NCI-H2227 (cell line): ENCODE measurements around the gene MBD4.

ENCODE experiments used
- DNase-seq: peaks from one replicate; lab custom pipeline; 2025; ENCODE audit not compliant: unreplicated experiment; lab: John Stamatoyannopoulos, UW

The MBD4 gene

GRCh38 chr3:129463716-129464115 lies 24.0 kb upstream of the MBD4 start:
- DNase-seq, result no peak

GRCh38 chr3:129463094-129463493 lies 23.3 kb upstream of the MBD4 start:
- DNase-seq, result no peak

GRCh38 chr3:129462361-129462968 lies 22.7 kb upstream of the MBD4 start:
- DNase-seq, result no peak

GRCh38 chr3:129461461-129462146 lies 21.9 kb upstream of the MBD4 start:
- DNase-seq, result no peak

GRCh38 chr3:129461022-129461421 lies 21.3 kb upstream of the MBD4 start:
- DNase-seq, result no peak

- no peak for DNase-seq
These were observed 20.8 kb upstream of the MBD4 start for GRCh38 chr3:129460572-129460971.

GRCh38 chr3:129460155-129460554 lies 20.4 kb upstream of the MBD4 start:
- no peak for DNase-seq

- no peak for DNase-seq
These were observed 14.0 kb upstream of the MBD4 start for GRCh38 chr3:129453732-129454131.

GRCh38 chr3:129449279-129450115 lies 9.7 kb upstream of the MBD4 start:
- no peak for DNase-seq

- DNase-seq, result no peak
These were observed 8.6 kb upstream of the MBD4 start for GRCh38 chr3:129448186-129448895.

- no peak for DNase-seq
These were observed 7.2 kb upstream of the MBD4 start for GRCh38 chr3:129446926-129447325.

- DNase-seq, result no peak
These were observed 5.7 kb upstream of the MBD4 start for GRCh38 chr3:129445471-129445870.

GRCh38 chr3:129442947-129443346 lies 3.2 kb upstream of the MBD4 start:
- no peak for DNase-seq

GRCh38 chr3:129442486-129442885 lies 2.7 kb upstream of the MBD4 start:
- DNase-seq, result no peak

GRCh38 chr3:129441782-129442181 lies 2.0 kb upstream of the MBD4 start:
- DNase-seq, result peak; percentile 23

GRCh38 chr3:129441215-129441614 lies 1.5 kb upstream of the MBD4 start:
- no peak for DNase-seq

- DNase-seq, result no peak
These were observed 956 bp upstream of the MBD4 start for GRCh38 chr3:129440618-129441190.

- DNase-seq, result no peak
These were observed 427 bp downstream of the MBD4 start for GRCh38 chr3:129439226-129439816.

GRCh38 chr3:129435367-129435766 lies 4.4 kb downstream of the MBD4 start:
- DNase-seq, result no peak

- DNase-seq, result no peak
These were observed 5.6 kb downstream of the MBD4 start for GRCh38 chr3:129434140-129434539.

- DNase-seq, result no peak
These were observed 6.2 kb downstream of the MBD4 start for GRCh38 chr3:129433565-129433964.
